ENCODE measurements around the gene LGR6. TPM values are rescaled to one million over a fixed set of nuclear protein-coding genes. Genes with fewer than 3 reads are reported as not detected.
A peak's percentile ranks its signal among the peaks of the same experiment; 100 is the strongest.

The LGR6 gene
- polyA plus RNA-seq, 1 experiment: not detected

GRCh38 chr1:202274611-202275010 lies 81.0 kb downstream of the LGR6 start:
- TF ChIP-seq CTCF (IDR thresholded peaks at IDR 0.05; ENCODE audit: insufficient read depth, low read depth, low read length): peak; percentile 51
- DNase-seq (ENCODE audit: low read depth): no peak
- H3K27me3 ChIP-seq (ENCODE audit: control insufficient read depth, insufficient read depth, low read length): peaks cover 52% of the 10 kb centered on the region
- CTCF ChIA-PET: interaction anchor here (0.6 to 5.4 kb wide), 16 partner anchors 9 to 85 kb away, joined by 3 to 49 read pairs (median 5); partner anchors contain the start of gene LGR6
- no peaks in the 10 kb centered on the region for H3K36me3 ChIP-seq (ENCODE audit: control insufficient read depth, insufficient read depth, low read length)
- POLR2A ChIA-PET: no interaction called here
- H3K4me3 ChIP-seq (ENCODE audit: low read depth, low read length): no peak overlapping the region

GRCh38 chr1:202275061-202275770 lies 81.6 kb downstream of the LGR6 start:
- Histone ChIP-seq H3K27me3 (ENCODE audit: control insufficient read depth, insufficient read depth, low read length) (peaks cover 50% of the 10 kb centered on the region), H3K4me3 (ENCODE audit: low read depth, low read length) (no peak overlapping the region), H3K36me3 (ENCODE audit: control insufficient read depth, insufficient read depth, low read length) (no peaks in the 10 kb centered on the region)
- no peak for TF ChIP-seq CTCF (IDR thresholded peaks at IDR 0.05; ENCODE audit: insufficient read depth, low read depth, low read length)
- ChIA-PET POLR2A (no interaction called here), CTCF (interaction anchor here (0.6 to 5.4 kb wide), 15 partner anchors 8 to 86 kb away, joined by 3 to 49 read pairs (median 6); partner anchors contain the start of gene LGR6)
- DNase-seq (ENCODE audit: low read depth): no peak

- CTCF ChIA-PET: interaction anchor here (1.3 to 1.4 kb wide), 2 partner anchors 14 to 83 kb away, joined by 4 read pairs; partner anchors contain the start of gene LGR6
- Histone ChIP-seq H3K4me3 (ENCODE audit: low read depth, low read length) (no peak overlapping the region), H3K36me3 (ENCODE audit: control insufficient read depth, insufficient read depth, low read length) (no peaks in the 10 kb centered on the region), H3K27me3 (ENCODE audit: control insufficient read depth, insufficient read depth, low read length) (peaks cover 41% of the 10 kb centered on the region)
- POLR2A ChIA-PET: no interaction called here
- no peak for TF ChIP-seq CTCF (IDR thresholded peaks at IDR 0.05; ENCODE audit: insufficient read depth, low read depth, low read length)
- DNase-seq (ENCODE audit: low read depth): no peak
Measured at GRCh38 chr1:202276081-202276715, 82.6 kb downstream of the LGR6 start.

- POLR2A ChIA-PET: no interaction called here
- TF ChIP-seq CTCF (IDR thresholded peaks at IDR 0.05; ENCODE audit: insufficient read depth, low read depth, low read length): no peak
- no peak overlapping the region for H3K4me3 ChIP-seq (ENCODE audit: low read depth, low read length)
- CTCF ChIA-PET: interaction anchor here (1.3 to 1.4 kb wide), 2 partner anchors 13 to 84 kb away, joined by 4 read pairs; partner anchors contain the start of gene LGR6
- H3K27me3 ChIP-seq (ENCODE audit: control insufficient read depth, insufficient read depth, low read length): peaks cover 39% of the 10 kb centered on the region
- H3K36me3 ChIP-seq (ENCODE audit: control insufficient read depth, insufficient read depth, low read length): no peaks in the 10 kb centered on the region
- DNase-seq (ENCODE audit: low read depth): no peak
Measured at GRCh38 chr1:202276920-202277319, 83.3 kb downstream of the LGR6 start.

GRCh38 chr1:202278751-202279150 lies 85.2 kb downstream of the LGR6 start:
- Histone ChIP-seq H3K4me3 (ENCODE audit: low read depth, low read length) (no peak overlapping the region), H3K36me3 (ENCODE audit: control insufficient read depth, insufficient read depth, low read length) (no peaks in the 10 kb centered on the region), H3K27me3 (ENCODE audit: control insufficient read depth, insufficient read depth, low read length) (peaks cover 28% of the 10 kb centered on the region)
- no peak for TF ChIP-seq CTCF (IDR thresholded peaks at IDR 0.05; ENCODE audit: insufficient read depth, low read depth, low read length)
- ChIA-PET CTCF (interaction anchor here (1.0 to 4.5 kb wide), 5 partner anchors 35 to 93 kb away, joined by 3 to 15 read pairs (median 5); no protein-coding TSS in a partner anchor), POLR2A (no interaction called here)
- DNase-seq (ENCODE audit: low read depth): no peak

Measured in BJ (cell line).